PFSK-1 (cell line): Measurements from ENCODE around the gene INCA1.

Experiments
- POLR2AphosphoS5 ChIP-seq: IDR thresholded peaks from 2 replicates; pipeline ENCODE4 v1.6.1; 2012; ENCODE audit warnings: low read depth, mild to moderate bottlenecking, control low read depth, low read length, moderate library complexity
- SIN3A ChIP-seq: IDR thresholded peaks from 2 replicates; pipeline ENCODE4 v1.6.1; 2012; ENCODE audit warnings: mild to moderate bottlenecking, low read length, moderate library complexity, borderline replicate concordance; ENCODE audit not compliant: insufficient read depth

DNA sequence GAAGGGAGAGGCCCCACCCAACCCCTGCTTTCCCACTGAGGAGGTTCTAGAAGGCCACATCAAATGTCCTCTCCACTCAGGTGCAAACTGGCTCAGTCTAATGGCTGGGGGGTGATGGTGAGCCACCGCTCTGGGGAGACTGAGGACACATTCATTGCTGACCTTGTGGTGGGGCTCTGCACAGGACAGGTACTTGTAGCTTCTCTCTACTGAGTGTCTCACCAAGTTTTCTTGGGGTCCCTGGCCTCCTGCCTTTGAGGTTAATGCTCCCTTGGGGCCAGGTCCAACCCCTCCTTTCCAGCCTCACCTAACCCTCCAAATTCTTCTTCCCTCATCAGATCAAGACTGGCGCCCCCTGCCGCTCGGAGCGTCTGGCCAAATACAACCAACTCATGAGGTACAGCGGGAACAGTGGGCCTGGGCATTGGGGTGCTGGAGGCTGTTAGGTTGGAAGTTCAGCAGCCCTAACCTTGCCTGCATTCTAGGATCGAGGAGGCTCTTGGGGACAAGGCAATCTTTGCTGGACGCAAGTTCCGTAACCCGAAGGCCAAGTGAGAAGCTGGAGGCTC is 40.7 kb downstream of the INCA1 start:
- TF ChIP-seq POLR2AphosphoS5 (no peak), SIN3A (no peak)
